ENCODE data around the gene RALB.

Gene RALB

DNA sequence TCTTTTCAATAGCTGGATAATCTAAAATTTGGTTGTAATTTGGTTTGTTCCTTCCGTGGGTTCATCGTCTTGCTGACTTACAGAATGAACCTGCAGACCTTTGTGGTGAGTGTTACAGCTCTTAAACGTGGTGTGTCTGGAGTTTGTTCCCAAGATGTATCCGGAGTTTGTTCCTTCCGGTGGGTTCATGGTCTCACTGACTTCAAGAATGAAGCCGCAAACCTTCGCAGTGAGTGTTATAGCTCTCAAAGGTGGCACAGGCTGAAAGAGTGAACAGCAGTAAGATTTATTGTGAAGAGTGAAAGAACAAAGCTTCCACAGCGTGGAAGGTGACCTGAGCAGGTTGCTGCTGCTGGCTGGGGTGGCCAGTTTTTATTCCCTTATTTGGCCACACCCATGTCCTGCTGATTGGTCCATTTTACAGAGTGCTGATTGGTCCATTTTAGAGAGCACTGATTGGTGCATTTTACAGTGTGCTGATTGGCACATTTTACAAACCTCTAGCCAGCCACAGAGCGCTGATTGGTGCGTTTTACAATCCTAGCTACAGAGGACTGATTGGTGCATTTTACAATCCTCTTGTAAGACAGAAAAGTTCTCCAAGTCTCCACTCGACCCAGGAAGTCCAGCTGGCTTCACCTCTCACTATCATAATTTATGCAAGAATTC lies 16.6 kb downstream of the RALB start:
- no peak for DNase-seq

DNA sequence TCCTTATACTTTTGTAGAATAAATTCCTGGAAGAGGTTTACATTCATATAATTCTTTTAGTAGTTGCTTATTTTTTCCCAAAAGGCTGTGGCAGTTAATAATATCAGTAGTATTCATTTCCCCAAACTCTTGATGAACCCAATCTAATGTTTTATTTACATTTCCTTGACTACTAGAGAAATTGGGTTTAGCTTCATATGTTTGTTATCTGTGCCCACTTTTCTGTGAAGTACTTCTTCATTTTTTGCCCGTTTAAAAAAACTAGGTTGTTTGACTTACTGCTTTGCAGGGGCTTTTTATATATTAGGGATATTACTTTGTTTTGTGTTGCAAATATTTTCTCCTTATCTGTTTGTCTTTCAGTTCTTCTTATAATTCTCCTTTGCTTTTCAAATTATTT lies 17.2 kb downstream of the RALB start:
- no peak for DNase-seq

GRCh38 chr2:120271711-120272379 lies 19.2 kb downstream of the RALB start:
- no peak for DNase-seq

GRCh38 chr2:120272763-120273481 lies 20.3 kb downstream of the RALB start:
- DNase-seq, result no peak

DNA sequence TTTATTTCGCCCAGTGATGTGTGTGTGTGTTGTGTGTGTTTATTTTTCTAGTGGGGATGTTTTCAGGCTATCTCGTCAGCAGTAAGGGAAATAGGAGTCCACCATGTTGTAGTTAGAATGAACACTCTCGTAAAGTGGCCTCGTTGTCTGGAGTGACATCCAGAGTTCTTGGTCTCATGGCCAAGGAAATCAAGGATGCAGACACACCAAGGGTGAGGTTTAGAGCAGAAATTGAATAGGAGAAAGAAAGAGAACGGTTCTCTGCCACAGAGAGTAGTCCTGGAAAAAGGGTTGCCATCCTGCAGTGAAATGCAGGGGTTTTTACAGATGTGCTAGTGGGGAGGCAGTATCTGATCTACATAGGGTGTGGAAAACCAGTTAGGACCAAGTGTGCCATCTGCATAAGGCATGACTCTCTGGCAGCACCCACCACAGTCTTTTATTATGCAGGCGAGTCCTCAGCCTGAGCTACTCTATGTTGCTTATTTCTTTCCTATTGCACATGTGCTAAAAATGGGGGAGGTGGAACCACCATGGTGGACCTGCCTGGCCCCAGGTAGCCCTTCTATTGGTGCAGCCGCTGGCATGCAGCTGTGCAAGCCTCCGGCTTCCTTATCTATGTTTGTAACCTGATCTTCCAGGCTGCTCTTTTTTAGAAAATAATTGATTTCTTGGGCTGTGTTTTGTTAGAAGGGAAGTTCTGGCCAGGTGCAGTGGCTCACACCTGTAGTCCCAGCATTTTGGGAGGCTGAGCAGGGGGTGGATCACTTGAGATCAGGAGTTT lies 23.2 kb downstream of the RALB start:
- no peak for DNase-seq

DNA sequence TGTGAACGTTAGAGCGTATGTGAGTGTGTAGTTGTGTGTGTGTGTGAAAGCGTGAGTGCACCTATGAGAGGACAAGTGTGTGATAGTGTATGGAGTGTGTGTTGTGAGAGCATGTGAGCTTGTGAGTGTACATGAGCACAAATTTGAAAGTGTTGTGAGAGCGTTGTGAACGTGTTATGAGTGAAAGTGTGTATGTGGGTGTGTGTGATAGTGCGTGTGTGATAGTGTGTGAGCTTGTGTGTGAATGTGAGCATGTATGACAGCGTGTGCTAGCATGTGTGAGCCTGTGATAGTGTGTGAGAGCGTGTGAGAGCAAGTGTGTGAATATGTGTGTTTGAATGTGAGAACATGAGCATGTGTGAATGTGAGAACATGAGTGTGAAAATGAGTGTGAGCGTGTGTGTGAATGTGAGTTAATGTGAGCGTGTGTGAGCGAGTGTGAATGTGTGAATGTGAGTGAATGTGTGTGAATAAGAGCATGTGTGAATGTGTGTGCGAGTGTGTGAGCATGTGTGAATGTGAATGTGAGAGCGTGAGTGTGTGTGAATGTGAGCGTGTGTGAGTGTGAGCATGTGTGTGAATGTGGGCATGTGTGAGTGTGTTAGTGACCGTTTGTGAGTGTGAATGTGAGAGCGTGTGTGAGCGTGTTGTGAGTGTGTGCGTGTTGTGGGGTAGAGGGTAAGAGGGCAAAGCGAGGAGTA lies 25.0 kb downstream of the RALB start:
- no peak for DNase-seq

DNA sequence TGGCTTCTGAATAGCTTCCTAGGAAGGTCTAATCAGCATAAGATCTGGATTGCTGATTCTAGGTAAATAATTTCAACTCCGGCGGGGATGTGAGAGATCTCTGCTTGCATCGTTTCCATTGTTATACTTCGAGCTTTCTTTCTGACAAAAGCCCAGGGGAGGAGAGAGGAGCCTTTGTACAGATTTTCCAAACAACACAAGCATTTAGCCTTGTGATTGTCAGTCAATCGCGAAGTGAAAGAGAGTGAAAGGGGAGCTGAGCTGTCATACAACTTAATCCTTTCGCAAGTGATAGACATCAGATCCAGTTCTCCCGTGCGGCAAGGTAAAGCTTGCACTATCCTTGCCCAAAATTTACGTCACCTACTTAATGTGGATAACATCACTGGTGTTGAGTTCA lies 26.2 kb downstream of the RALB start:
- no peak for DNase-seq

- DNase-seq, result no peak
Measured at GRCh38 chr2:120279708-120280107, 27.1 kb downstream of the RALB start.

DNA sequence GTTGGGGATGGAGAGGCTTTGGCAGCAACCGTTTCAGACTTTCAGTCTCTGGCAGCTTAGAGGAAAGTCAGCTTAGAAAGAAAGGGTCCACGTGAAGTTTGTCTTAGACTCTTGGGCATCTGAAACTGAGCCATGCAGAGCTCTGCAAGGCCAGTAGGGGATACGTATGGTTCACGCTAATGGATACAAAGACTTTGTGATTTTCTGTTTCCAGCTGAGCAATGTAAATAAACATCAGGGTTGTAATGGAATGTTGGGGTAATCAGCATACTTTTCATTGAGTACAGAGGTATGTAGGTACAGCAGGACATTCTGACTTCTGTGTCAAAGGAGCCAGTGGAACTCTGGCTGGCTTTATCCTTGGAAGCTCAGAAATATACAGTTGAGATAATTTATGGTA lies 31.0 kb downstream of the RALB start:
- DNase-seq, result no peak

DNA sequence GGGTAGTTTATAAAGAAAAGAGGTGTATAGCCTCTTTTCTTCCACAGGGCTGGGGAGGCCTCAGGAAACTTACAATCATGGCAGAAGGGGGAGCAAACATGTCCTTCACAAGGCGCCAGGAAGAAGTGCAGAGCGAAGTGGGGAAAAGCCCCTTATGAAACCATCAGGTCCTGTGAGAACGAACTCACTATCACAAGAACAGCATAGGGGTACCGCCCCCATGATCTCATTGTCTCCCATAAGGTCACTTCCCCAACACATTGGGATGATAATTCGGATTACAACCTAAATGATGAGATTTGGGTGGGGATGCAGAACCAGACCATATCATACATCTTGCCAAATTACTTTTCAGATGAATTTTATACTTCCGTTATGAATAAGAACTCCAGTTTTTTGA lies 32.4 kb downstream of the RALB start:
- no peak for DNase-seq

- DNase-seq, result no peak
Measured at GRCh38 chr2:120287183-120288015, 34.7 kb downstream of the RALB start.

GRCh38 chr2:120288016-120288373 lies 35.3 kb downstream of the RALB start:
- DNase-seq, result no peak

DNA sequence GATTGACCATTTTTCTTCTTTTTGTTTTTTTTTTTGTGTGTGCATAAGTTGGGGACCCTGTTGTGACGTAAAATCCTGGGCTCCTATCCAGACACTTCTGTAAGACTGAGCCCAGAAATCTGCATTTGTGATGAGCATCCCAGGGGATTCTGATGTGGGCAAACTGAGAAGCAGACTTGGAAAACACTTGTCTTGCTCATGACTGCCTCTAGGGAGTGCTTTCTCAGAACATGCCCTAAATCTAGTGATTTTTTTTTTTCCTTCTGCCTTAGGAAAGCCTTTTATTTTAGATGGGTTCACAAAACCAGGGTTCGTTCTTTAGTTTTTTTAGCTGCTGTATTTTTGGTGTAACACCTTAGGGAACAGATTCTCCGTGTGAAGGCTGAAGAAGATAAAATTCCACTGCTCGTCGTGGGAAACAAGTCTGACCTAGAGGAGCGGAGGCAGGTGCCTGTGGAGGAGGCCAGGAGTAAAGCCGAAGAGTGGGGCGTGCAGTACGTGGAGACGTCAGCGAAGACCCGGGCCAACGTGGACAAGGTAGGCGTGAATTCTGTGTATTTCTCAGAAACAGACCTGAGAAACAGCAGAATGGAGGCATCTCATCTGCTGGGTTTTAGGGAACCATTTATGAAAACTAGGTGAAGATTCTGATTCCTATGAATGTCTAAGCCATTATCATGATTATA lies 36.7 kb downstream of the RALB start:
- no peak for DNase-seq

DNA sequence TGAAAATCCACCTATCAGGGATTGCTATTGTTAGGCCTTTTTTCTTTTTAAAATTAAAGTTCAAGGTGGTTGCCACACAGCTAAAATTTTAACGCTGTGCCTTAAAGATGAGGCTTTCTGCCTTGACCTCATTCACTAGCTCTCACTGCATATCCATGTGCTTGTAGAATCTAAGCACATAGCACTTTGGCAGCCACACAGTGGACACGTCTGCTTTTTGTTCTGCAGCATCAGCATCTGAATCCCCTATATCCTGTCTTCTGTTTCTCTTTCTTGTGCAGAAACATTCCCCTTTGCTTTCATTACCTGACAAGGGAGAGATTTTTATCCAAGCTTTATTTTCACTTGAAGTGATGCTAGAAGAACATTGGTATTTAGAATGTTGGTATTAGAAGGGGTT lies 38.1 kb downstream of the RALB start:
- no peak for DNase-seq

DNA sequence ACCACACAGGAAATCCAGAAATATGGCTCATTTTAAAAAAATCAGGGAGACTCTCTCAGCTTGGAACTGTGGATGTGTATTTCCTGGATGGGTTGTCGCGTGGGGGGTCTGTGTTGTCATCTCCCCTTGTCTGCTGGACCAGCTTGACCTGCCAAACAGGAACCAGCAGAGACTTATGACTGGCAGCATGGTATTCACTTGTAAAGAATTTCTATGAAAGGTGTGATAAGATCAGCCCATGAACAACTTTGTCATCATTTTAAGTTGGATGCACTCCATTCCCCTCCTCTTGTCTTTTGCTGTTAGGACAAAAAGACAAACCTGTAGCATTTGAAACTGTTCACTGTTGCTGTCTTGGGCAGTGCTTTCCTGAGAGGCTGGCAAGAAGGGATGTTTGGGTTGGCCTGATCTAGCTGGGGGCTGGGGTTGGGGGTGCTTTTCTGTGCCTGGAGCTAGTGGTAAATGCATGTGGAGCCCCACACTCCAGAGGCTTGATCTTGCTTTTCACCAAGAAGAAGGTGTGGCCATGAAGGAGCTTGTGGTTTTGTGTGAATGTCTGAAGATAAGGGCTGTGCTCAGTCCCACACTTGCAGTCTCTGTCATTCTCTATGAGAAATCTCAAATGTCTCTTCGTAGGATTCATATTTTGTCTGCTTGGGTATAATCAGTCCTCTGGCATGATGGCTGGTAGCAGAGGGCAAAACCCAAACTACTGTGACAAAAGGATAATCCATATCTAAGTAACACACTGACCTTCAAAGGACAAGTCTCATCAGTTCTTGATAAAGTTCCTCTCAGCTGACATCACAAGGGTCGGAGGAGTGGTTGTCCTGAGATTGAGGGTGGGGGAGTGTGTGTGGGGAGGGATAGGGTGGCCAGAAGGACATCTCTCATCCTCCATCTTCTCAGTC lies 39.0 kb downstream of the RALB start:
- no peak for DNase-seq

DNA sequence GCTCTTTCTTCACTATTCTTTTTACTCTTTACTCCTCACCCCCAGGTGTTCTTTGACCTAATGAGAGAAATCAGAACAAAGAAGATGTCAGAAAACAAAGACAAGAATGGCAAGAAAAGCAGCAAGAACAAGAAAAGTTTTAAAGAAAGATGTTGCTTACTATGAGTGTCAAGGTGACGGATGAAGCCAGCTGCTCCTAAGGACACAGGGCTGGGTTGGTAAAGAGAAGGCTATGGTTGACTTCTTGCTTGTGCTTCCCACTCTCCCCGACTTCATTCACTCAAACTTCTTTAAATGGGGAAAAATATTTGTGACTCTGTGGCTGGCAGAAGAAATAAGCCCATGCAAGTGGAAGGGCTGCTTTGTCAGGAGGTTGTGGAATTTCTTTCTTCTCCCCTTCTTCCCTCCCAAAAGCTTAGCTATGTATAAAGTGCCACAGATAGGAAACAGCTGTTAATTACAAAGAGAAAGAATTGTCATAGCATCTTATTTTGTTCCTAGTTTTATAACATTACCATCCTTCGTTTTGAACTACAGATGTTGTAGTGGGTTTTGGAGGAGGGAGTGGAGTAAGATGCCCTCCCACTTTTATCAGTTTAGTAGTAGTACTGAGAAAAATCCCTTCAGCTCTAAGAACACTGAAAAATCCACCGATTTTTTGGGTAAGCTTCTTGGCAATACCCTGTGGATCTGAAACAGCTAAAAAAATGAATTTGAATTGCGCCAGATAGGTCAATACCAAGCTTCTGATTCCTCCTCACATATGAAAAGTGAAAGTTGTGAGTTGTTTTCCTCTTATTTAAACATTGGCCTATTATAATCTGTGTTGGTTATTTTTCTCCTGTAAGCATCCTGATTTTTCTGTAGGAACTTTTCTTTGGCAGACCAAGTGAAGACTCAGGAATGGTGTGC lies 40.7 kb downstream of the RALB start:
- no peak for DNase-seq

DNA sequence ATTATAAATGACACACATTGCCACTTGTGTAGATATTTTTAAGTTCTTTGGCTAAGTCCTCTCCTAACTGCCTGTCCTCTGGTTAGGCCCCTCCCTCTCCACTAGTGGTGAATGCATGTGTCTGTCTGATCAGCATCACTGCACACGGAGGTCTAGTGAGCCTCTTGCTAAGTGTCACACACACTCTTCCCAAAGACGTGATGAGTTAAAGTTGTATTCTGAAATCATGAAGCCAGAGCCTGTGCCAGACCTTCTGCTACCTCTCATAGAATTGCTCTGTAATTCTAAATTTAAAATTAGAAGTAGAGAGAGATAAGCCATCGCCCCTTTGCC lies 41.3 kb downstream of the RALB start:
- DNase-seq, result no peak

GRCh38 chr2:120298173-120298835 lies 45.7 kb downstream of the RALB start:
- no peak for DNase-seq

DNA sequence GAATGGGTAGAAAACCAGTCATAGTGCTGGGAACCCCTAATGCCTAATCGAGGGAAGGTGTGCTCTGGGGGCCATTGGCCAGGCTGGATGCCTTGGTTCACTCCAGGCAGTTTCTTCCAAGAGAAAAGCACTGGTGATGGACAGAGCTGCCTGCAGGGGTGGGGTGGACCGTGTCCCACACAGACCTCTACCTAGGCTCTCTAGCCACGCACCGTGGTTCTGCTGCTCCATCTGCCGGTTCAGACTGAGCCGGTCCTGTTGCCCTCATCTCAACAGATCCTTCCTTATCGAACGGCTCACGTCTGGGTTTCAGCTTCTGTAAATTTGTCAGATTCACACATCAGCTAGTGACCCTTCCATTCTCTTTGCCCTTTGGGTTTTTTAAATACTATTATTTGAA lies 46.4 kb downstream of the RALB start:
- DNase-seq, result no peak
